ENCODE data around the gene RNASE8.

GRCh38 chr14:21099596-21099985 is 42.0 kb downstream of the RNASE8 start:
- TF ChIP-seq CTCF (IDR thresholded peaks at IDR 0.05) (no peak), POLR2AphosphoS5 (IDR thresholded peaks at IDR 0.05) (no peak)

Data from prostate gland (tissue), 2 donors.